ENCODE measurements around the gene CARD6.

DNA sequence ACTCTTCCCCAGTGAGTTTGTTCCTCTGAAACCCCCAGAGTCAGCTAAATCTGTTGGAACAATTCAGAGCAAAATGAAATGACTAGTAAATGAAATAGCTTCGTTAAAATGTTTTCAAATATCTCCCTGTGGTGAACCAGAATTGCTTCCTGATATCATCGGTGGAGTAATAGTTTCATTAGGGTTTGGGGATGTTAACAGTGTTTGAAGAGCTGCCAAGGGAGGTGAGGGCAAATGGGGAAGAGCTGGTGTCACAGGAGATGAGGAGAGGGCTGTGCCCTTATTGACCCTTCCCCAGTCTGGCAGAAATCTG is 63.8 kb downstream of the CARD6 start:
- TF ChIP-seq ZFP30 (CRISPR knock-in tag; IDR thresholded peaks at IDR 0.05), result no peak
- TF ChIP-seq, protein P1, sequence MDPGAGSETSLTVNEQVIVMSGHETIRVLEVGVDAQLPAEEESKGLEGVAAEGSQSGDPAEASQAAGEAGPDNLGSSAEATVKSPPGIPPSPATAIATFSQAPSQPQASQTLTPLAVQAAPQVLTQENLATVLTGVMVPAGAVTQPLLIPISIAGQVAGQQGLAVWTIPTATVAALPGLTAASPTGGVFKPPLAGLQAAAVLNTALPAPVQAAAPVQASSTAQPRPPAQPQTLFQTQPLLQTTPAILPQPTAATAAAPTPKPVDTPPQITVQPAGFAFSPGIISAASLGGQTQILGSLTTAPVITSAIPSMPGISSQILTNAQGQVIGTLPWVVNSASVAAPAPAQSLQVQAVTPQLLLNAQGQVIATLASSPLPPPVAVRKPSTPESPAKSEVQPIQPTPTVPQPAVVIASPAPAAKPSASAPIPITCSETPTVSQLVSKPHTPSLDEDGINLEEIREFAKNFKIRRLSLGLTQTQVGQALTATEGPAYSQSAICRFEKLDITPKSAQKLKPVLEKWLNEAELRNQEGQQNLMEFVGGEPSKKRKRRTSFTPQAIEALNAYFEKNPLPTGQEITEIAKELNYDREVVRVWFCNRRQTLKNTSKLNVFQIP (CRISPR knock-in tag; IDR thresholded peaks at IDR 0.05; ENCODE audit: borderline replicate concordance, low read depth), result no peak
- TF ChIP-seq ZNF8 (CRISPR knock-in tag; IDR thresholded peaks at IDR 0.05), result no peak
- no peak for TF ChIP-seq CSDC2 (CRISPR knock-in tag; IDR thresholded peaks at IDR 0.05)
- TF ChIP-seq, protein P2, sequence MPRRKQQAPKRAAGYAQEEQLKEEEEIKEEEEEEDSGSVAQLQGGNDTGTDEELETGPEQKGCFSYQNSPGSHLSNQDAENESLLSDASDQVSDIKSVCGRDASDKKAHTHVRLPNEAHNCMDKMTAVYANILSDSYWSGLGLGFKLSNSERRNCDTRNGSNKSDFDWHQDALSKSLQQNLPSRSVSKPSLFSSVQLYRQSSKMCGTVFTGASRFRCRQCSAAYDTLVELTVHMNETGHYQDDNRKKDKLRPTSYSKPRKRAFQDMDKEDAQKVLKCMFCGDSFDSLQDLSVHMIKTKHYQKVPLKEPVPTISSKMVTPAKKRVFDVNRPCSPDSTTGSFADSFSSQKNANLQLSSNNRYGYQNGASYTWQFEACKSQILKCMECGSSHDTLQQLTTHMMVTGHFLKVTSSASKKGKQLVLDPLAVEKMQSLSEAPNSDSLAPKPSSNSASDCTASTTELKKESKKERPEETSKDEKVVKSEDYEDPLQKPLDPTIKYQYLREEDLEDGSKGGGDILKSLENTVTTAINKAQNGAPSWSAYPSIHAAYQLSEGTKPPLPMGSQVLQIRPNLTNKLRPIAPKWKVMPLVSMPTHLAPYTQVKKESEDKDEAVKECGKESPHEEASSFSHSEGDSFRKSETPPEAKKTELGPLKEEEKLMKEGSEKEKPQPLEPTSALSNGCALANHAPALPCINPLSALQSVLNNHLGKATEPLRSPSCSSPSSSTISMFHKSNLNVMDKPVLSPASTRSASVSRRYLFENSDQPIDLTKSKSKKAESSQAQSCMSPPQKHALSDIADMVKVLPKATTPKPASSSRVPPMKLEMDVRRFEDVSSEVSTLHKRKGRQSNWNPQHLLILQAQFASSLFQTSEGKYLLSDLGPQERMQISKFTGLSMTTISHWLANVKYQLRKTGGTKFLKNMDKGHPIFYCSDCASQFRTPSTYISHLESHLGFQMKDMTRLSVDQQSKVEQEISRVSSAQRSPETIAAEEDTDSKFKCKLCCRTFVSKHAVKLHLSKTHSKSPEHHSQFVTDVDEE (CRISPR knock-in tag; IDR thresholded peaks at IDR 0.05), result no peak; the same call in 1 of the 2 replicates
- no peak for TF ChIP-seq ZFP3 (CRISPR knock-in tag; IDR thresholded peaks at IDR 0.05)
- no peak for TF ChIP-seq TCF4 (CRISPR knock-in tag; IDR thresholded peaks at IDR 0.05; ENCODE audit: borderline replicate concordance)
- no peak for TF ChIP-seq SNAI2 (CRISPR knock-in tag; IDR thresholded peaks at IDR 0.05)
- TF ChIP-seq RARB (CRISPR knock-in tag; IDR thresholded peaks at IDR 0.05), result no peak

All from SK-N-SH treated with all-trans-retinoic acid at 6 μM for 48 hours (cell line).